ENCODE measurements around the gene PAQR8.

DNA sequence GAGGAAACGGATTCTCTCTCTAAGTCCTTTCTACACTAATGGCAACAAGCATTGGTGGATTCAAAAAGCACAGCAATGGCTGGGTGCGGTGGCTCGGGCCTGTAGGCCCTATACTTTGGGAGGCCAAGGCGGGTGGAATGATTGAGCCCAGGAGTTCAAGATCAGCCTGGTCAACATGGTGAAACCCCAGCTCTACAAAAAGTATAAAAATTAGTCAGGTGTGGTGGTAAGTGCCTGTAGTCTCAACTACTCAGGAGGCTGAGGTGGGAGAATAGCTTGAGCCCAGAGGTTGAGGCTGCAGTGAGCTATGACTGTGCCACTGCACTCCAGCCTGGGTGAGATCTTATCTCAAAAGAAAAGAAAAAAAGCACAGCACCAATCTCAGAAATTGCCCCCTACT is 19.3 kb downstream of the PAQR8 start:
- TF ChIP-seq, protein P1, sequence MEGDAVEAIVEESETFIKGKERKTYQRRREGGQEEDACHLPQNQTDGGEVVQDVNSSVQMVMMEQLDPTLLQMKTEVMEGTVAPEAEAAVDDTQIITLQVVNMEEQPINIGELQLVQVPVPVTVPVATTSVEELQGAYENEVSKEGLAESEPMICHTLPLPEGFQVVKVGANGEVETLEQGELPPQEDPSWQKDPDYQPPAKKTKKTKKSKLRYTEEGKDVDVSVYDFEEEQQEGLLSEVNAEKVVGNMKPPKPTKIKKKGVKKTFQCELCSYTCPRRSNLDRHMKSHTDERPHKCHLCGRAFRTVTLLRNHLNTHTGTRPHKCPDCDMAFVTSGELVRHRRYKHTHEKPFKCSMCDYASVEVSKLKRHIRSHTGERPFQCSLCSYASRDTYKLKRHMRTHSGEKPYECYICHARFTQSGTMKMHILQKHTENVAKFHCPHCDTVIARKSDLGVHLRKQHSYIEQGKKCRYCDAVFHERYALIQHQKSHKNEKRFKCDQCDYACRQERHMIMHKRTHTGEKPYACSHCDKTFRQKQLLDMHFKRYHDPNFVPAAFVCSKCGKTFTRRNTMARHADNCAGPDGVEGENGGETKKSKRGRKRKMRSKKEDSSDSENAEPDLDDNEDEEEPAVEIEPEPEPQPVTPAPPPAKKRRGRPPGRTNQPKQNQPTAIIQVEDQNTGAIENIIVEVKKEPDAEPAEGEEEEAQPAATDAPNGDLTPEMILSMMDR (IDR thresholded peaks at IDR 0.05): no peak
- no peak for TF ChIP-seq TCF7L2 (IDR thresholded peaks at IDR 0.05; ENCODE audit: low read depth, low read length)
- TF ChIP-seq, protein P2, sequence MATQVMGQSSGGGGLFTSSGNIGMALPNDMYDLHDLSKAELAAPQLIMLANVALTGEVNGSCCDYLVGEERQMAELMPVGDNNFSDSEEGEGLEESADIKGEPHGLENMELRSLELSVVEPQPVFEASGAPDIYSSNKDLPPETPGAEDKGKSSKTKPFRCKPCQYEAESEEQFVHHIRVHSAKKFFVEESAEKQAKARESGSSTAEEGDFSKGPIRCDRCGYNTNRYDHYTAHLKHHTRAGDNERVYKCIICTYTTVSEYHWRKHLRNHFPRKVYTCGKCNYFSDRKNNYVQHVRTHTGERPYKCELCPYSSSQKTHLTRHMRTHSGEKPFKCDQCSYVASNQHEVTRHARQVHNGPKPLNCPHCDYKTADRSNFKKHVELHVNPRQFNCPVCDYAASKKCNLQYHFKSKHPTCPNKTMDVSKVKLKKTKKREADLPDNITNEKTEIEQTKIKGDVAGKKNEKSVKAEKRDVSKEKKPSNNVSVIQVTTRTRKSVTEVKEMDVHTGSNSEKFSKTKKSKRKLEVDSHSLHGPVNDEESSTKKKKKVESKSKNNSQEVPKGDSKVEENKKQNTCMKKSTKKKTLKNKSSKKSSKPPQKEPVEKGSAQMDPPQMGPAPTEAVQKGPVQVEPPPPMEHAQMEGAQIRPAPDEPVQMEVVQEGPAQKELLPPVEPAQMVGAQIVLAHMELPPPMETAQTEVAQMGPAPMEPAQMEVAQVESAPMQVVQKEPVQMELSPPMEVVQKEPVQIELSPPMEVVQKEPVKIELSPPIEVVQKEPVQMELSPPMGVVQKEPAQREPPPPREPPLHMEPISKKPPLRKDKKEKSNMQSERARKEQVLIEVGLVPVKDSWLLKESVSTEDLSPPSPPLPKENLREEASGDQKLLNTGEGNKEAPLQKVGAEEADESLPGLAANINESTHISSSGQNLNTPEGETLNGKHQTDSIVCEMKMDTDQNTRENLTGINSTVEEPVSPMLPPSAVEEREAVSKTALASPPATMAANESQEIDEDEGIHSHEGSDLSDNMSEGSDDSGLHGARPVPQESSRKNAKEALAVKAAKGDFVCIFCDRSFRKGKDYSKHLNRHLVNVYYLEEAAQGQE (IDR thresholded peaks at IDR 0.05; ENCODE audit: insufficient read depth in 1 of 2, low read depth in 2 of 2, low read length in 1 of 2): no peak
- TF ChIP-seq POLR2AphosphoS5 (IDR thresholded peaks at IDR 0.05; ENCODE audit: low read depth, low read length): no peak

Measured in Panc1 (cell line).